ENCODE results near the gene STK10.

The STK10 gene

DNA sequence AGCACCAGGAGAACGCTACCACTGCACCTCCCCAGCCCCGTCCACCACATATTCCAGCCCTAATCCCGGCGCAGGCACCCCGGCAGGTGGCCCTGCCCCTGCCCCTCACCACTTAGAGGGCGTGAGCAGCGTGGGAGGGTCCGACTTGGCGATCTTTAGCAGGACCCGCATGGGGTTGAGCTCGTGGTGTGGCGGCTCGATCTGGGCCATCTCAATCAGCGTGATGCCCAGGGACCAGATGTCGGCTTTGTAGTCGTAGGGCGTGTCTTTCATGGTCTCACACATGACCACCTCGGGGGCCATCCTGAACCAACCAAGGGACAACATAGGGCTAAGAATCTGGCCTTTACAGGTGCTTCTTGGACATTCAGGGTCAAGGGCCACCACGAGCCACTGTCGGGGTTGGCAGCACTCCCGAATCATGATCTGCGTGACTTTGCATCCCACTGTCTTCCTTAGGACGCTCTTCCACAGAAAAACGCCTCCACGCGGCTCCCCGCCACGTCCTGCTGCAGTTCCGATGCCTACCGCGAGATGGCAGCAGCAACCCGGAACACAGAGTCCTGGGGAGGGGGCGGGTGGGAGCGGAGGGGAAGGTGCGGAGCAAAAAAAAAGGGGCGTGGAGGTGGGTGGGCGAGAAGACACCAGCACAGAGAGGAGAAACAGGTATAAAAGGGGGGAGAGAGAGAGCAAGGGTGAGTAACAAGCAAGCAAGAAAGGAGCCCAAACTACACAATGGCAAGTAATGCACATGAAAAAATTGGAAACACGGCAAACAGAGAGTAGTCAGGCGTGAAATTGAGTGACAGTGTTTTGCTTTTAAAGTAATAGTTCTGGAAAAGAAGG is 81.3 kb downstream of the STK10 start:
- FAIRE-seq, result no peak

DNA sequence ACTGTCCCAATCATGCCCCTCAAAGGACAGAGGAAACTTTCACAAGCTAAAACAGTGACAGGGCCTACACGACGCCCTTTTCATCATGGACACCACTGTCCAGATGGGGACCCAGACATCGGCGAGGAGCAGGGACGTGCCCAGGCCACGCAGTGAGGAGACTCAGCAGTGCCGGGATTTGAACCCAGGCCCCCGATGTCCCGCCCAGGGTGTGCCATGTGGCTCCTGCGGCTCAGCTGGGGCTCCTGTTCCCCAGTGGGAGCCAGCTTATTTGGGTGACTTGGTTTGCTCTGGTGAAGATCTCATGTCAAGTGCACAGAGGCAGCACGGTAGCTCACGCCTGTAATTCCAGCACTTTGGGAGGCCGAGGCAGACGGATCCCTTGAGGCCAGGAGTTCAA is 82.2 kb downstream of the STK10 start:
- FAIRE-seq, result no peak

DNA sequence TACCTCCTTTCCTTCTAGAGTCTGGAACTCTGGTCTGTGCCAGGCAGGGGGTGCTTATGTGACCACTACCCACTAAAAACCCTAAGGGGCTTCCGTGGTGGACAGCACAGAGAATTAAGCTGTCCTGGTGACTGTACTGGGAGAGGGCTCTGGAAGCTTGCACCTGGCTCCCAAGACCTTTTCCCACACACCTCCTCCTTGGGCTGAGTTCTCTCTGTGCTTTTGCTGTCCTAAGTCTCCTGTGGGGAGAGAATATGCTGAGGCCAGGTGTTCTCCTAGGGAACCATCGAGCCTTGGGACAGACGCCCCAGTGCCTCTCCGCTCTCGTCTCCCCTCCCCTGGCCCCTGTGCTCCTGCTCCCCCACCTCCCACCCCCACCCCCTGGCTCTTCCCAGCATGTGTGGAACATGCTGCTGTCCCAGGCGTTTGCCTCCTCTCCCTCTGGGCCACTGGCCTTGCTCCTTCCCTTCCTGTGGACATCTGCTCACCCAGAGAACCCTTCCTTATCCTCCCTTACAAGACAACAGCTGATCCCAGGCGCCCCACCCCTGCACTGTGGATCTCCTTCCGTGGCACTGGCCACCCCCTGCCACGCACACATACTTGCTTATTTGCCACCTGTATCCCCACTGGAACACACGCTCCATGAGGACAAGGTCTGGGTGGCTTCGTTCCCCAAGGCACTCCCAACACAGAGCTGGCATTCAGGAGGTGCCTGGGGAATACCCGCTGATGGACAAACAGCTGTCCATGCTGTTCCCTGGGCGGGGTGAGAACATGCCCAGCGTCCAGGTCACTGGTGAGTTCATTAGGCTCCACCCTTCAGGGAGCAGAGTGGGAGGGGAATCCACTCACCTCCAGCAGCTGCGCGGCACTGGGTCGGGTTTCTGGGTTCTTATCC is 83.0 kb downstream of the STK10 start:
- no peak for FAIRE-seq

DNA sequence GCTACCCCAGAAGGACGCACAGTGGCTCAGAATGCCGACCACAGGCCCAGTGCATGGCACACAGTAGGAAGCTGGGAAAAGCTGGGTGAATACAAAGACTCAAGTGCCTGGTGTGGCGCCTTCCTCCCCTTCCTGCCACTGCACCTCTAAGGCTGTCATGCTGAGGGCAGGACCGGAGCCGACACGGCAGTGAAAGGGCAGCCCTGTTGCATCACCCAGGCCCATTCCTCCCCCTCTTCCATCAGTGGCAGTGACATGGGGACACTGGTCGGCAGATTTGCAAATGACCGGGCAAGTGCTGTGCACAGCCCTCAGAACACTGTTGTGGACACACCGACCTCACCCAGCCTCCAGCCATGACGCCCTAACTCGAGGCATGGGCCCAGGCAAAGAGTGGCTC is 84.0 kb downstream of the STK10 start:
- no peak for FAIRE-seq

DNA sequence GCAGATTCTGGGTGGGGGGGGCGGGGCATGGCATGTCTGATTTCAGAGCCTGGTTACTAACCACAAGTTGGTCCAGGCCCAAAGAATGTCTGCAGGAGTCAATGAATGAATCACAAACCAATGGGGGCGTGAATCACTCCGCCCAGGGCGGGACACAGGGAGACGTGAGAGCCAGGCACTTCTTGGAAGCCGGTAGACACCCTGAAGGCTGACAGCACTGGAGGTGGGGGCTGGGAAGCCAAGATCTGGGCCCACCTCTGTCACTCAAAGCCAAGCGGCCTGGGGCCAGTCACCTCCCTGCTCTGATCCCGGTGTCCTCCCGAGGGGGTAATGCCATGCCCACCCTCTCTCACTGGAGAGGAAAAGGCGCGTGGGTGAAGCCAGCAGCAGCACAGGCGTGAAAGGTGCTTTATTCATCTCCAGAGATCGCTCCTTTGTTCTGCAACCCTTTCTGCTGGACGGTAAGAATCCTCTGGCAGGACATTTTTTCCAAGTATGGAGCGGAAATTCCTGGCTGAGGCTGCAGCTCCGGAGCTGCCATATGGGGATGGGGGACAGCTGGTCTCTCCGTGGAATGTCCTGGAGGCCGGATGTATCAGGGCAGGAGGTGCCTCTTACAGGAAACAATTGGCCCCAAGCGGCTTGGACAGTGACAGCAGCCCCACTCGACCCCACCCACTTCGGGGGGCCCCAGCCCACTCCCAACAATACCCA is 85.0 kb downstream of the STK10 start:
- FAIRE-seq, result no peak

DNA sequence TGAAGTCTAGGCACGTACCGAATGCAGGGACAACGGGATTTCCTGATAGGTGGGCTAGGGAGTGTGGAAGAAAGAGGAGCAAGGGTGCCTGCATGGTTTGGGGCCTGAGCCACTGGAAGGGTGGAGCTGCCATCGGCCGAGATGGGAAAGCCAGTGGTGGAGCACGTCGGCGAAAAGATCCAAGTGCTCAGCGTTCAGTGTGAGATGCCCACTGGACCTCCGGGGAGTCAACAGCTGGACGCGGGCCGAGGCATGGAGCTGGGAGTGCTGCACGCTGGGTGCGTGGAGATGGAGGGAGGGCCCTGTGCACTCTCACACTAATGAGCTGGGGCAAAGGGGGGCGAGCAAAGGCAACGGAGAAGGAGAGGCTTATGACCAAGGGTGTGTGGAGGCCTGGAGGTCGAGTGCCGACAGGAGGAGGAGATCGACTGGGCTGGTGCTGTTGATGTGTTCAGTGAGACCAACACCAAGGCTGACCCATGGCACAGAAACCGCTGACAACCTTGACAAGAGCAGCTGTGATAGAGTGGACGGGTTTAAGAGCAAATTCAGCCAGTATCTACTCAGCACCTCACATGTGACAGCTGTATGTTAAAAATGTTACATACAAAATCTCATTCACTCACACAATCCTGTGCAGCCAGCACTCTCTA is 85.7 kb downstream of the STK10 start:
- FAIRE-seq, result no peak

DNA sequence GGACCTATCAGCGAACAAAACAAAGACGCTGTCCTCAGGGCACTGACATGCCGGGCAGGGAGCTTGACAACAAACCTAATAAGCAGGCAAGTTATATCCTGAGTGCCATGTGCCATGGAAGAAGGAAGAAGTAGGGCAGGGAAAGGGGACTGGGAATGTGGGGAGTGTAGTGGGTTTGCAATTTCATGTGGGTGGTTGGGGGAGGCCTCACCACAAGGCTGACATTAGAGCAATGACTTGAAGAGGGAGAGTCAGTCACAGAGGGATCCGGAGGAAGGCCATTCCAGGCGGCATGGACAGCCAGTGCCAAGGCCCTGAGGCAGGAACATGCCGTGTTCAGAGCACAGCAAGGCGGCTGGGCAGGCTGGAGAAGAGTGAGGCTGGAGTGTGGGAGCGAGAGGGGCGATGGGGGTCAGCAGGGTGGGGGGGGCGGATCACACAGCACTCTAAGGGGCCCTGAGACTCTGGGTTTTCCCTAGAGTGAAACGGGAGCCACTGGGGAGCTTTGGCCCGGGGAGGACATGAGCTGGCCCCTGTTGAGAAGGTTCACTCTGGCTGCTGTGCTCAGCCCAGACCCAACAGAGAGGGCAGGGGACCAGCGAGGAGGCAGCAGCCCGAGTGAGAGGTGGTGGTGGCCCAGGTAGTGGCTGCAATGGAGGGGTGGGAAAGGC is 86.3 kb downstream of the STK10 start:
- FAIRE-seq, result no peak

DNA sequence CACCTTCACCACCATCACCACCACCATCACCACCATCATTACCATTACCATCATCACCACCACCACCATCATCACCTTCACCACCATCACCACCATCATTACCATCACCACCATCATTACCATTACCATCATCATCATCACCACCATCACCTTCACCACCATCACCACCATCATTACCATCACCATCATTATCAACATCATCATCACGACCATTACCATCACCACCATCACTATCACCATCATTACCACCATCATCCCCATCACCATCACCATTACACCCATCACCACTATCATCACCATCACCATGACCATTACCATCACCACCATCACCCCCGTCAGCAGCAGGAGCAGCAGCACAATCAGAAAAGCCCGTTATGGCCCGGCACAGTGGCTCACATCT is 89.1 kb downstream of the STK10 start:
- no peak for FAIRE-seq

DNA sequence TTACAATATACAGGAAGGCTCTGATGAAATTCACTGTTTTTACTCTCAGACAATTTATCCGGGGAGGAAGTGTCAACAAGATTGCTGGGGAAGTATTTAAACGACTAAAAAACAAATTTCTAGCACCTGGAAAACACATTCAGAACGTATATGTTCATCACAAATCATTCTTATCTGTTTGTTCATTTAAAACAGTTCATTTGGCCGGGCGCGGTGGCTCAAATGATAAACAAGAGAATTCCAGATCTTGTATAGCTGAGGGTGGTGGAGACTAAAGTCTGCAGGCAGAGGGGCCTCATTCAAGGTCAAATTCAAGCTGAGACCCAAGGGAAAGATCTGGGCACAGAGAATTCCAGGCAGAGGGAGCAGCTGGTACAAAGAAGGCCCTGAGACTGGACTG is 90.0 kb downstream of the STK10 start:
- no peak for FAIRE-seq

DNA sequence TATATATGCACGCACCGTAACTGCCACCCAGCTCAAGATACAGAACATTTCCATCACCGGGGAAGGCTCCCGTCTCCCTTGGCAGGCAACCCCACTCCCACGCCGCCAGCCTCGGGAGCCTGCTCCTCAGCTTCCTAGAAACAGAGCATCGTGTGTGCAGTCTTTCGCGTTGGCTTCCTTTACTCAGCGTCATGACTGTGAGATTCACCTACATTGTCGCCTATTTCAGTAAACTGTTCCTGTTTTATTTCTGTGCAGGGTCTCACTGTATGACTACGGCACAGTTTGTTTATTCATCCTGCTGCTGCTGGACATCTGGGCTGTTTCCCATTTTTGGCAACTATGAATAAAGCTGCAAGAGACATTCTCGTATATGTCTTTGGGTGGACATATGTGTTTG is 90.7 kb downstream of the STK10 start:
- FAIRE-seq, result no peak

DNA sequence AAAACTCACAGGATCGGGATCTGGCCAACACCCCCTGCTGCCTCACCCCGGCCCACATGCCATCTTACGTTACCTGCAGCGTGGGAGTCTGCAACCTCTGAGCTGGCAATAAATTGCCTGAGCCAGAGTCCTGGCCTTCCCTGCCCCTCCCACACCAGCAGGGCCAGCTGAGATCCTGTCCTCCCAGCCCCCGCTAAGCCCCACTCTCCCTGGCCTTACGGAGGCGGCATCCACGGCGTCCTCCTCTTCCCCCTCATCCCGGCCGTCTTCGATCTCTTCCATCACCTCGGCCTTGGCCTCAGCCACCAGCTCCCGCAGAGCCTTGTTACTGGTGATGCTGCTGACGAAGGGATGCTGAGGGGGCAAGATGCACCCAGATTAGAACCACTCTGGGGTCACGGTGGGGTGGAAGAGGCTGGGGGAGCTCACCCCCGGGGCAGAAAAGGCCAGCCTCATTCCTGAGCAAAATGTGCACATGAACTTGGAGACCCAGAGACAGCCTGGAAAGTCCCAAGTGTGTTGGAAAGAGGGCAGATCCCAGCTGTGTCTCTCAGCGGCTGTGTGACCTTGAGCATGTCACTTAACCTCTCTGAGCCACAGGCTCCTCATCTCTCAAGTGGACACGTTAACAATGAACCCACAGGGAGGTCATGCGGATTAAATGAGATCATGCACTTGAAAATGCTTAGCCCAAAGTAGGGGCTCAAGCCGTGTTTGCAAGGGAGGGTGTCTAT is 91.7 kb downstream of the STK10 start:
- FAIRE-seq, result no peak

DNA sequence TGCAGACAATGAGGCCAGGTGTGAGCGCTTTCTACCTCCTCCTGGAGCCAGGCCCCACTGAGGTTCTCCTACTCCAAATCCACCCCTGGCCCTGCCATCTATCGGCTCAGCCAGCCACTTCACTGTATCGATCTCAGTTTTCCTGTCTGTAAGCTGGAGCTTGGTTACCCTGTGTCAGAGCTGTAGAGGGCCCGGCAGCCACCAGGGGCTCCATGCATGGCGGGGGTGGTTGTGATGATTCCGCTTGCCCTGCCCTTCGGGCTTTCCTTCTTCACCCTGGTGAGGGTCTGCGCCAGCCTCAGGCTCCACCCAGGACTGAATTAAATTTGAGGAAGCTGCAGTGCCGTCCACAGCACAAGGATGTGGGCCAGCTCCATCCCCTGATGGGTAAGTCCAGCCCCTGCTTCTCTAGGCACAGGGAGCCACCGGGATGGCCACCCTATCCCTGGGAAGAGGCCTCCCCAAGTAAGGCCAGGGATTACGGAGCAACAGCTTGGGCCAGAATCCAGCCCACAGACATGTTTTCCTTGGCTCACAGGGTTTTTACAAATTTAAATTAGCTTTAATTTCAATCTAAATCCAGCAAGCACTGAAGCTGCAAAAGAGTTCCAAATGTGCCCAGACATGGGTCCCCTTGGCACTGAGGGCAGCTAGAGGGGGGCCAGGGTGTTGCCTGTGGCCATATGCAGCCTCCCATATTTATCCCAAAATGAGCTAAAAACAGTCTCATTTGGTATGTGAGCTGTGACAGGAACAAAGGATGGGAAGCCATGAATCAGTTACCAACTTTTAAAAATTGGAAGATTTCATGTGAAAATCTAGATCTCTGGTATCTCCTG is 92.4 kb downstream of the STK10 start:
- FAIRE-seq, result no peak

DNA sequence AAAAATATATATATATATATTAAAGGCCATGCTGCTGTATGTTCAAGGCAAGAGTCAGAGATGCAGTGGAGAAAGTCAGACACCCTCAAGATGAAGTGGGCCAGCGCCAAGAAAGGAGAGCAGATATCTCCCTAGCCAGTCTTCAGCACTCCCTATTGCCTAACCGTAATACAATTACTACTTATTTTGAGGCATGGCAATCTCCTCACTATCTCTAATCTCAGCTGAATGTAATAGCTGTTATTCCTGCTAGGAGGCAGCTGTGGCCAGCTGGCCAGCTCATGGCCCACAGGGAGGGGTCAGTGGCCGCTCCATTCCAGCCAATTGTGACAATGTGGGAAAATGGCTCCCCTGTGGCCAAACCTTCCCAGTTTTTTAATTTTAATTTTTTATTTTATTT is 94.1 kb downstream of the STK10 start:
- no peak for FAIRE-seq

DNA sequence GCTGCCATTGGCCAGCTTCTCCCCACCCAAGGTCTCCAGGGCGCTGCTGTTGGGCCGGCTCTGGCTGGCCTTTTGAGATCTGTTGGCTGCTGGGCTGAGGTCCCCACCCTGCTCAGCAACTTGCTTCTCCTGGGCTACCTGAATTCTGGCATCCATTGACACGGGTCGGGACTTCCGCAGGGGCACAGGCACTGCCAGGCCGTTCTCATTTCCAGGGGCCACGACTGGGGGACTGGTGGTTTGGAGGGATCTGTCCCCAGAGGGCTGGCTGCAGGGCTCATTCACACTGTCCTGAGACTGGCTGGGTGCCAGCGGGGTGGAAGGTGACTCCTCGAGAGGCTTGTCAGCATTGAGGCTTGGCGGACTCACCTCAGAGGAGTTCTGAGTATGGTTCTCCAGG is 94.5 kb downstream of the STK10 start:
- FAIRE-seq, result no peak

DNA sequence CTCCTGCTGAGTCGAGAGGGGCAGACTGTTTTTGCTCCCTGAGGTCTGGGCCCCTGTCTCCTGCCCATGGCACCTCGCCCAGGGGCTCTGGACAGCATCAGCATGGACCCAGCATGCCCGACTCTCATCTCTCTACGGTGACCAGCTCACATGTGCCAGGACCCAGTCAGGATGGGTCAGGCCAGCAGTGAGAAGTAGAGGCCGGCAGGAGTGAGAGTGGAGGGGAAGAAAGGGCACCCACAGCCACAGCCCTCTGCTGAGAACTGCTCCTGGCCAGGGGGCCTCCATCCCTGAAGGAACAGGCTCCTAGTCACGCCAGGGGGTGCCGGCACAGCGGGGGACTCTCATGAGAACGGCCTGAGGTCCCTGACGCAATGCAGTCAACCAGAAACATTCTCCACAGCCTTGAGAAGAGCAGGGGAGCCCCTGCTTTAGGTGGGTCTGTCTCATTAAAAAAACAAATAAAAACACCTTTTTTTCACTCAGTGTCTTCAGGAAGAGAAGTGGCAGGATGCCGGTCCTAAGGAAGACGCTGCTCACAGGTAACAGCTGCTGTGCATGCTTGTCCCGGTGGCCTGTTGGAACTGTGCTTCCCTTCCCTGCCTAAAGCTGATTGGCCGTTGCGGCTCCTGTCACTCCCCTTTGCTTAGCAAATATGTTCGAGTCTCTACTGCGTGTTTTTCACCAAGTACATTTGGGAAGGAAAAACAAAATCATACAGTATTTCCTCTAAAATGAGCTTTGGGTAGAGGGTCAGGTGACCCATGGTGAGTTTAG is 95.9 kb downstream of the STK10 start:
- no peak for FAIRE-seq

DNA sequence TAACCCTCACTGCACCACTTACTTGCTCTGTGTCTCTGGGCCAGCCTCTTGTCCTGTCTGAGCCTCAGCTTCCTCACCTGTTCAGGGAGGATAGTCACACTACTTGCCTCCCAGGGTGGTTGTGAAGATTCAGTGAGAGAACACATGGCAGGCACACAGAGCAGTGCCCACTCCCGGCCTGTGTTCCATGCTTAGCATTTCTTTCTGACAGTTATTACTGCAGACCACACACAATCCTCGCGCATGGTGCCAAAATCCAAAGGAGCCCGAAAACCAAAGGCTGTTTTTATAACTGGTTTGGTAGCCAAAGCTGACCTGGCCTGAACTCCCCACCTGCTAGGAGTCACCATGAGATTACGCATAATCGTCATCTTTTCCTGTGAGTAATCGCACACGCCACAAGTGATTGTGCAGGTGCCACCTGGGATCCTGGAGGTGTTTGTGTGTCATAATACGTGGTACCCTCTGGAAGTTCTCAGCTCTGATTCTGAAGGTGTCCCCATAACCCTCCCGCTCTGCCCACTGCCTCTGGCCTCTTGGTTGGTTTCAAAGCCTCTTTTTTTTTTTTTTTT is 97.0 kb downstream of the STK10 start:
- FAIRE-seq, result no peak

DNA sequence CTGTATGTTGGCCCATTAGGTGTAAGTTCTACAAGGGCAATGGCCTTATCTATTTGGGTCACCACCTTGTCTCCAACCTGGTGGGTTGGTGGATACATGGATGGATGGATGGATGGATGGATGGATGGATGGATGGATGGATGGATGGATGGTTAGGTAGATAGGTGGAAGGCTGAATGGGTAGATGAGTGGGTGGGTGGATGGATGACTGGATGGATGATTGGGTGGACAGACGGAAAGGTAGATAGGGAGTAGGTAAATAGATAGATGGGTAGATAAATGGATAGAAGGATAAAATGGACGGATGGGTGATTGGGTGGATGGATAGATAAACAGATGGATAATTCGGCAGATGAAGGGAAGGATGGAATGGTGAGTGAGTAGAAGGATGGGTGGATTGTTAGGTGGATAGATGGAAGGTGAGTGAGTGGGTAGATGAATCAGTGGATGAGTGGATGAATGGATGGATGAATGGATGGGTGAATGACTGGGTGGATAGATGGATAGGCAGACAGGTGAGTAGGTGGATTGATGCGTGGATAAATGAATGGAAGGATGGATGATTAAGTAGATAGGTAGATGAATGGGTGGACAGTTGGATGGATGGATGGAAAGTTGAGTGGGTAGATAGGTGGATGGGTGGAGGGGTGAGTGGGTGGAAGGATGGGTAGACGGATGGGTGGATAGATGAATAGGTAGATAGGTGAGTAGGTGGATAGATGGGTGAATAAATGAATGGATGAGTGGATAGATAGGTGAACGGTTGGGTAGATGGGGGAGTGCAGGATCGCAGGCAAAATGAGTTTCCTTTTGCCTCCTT is 98.5 kb downstream of the STK10 start:
- FAIRE-seq, result no peak

DNA sequence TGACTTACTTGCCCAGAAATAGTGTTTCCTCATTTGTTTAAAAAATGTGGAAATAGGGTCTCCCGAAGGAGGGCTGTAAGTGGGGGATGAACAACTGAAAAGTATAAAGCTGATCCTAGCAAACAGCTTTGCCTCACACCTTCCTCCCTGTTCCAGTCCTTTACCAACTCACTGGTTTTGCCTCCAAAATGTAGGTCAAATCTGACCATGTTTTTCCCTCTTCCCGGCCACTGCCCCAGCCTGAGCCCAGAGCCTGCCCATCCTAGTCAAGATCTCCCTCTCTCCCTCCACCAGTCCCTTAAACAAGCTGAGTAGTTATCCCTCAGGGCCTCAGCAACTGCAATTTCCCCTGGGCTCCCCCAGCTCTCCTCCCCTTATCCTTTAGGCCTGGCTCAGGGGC is 99.2 kb downstream of the STK10 start:
- FAIRE-seq, result no peak
